OCI-LY3 (cell line): ENCODE measurements around the gene KDM4C.

ENCODE experiments used
- EZH2phosphoT487 ChIP-seq: fragments of 200-600 bp; shearing (Covaris generic); IDR thresholded peaks from 2 replicates; pipeline ENCODE4 v1.6.1; 2018; ENCODE audit warnings: antibody characterized with exemption, mixed run types, low read depth
- TF ChIP-seq, protein P1 (sequence below): fragments of 200-600, 300-600 bp; sonication (generic); IDR thresholded peaks from 2 replicates; pipeline ENCODE4 v1.5.1; 2014; ENCODE audit warnings: antibody characterized with exemption, low read length, low read depth

DNA sequence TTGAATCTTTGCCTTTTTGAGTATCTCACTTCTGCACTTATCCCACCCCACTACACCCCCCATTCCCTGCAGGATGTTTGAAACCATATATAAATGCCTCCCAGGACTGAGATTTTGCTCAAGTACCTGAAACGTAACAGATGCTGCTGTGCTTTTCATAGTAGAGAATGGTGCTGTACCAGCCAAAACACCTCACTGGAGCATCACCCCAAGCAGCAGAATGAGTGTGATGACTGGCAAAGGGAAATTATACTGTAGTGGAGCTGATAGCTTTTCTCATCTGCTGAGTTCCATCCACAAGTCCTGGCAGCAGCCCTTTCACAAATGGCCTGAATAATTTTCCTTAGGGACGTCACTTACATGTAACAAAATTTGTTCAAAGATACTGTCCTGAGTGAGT, 246.1 kb downstream of the KDM4C start:
- TF ChIP-seq, protein P1, sequence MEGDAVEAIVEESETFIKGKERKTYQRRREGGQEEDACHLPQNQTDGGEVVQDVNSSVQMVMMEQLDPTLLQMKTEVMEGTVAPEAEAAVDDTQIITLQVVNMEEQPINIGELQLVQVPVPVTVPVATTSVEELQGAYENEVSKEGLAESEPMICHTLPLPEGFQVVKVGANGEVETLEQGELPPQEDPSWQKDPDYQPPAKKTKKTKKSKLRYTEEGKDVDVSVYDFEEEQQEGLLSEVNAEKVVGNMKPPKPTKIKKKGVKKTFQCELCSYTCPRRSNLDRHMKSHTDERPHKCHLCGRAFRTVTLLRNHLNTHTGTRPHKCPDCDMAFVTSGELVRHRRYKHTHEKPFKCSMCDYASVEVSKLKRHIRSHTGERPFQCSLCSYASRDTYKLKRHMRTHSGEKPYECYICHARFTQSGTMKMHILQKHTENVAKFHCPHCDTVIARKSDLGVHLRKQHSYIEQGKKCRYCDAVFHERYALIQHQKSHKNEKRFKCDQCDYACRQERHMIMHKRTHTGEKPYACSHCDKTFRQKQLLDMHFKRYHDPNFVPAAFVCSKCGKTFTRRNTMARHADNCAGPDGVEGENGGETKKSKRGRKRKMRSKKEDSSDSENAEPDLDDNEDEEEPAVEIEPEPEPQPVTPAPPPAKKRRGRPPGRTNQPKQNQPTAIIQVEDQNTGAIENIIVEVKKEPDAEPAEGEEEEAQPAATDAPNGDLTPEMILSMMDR = no peak
- no peak for TF ChIP-seq EZH2phosphoT487
